VCaP (cell line): ENCODE data around the gene CLIC5.

Source experiments
- H3K27ac ChIP-seq: fragments of 450-650 bp; 2 replicates; pipeline ENCODE4 v1.5.1; 2017
- TF ChIP-seq, protein P1 (sequence below): fragments of 450-650 bp; conservative IDR thresholded peaks from 2 replicates; pipeline ENCODE4 v1.5.1; 2017; ENCODE audit warnings: mild to moderate bottlenecking, moderate library complexity

CLIC5 gene

DNA sequence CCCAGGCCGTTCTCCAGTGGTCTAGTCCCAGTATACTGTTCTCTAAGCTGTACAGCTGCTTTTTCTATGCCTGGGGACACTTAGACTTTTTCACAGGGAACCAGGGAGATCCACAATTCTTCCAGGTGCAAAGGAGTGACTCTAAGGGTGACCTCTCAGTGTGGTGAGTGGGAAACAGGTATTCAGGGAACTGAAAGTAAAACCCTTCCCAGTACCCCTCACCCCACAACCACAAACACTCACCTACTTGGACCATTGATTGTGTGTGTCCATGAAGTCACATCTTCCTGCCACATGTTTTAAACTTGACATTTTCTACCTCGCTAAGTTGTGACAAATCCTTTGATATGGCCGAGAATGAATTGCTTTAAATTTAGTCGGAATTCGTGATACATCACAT lies 183.6 kb downstream of the CLIC5 start:
- TF ChIP-seq, protein P1, sequence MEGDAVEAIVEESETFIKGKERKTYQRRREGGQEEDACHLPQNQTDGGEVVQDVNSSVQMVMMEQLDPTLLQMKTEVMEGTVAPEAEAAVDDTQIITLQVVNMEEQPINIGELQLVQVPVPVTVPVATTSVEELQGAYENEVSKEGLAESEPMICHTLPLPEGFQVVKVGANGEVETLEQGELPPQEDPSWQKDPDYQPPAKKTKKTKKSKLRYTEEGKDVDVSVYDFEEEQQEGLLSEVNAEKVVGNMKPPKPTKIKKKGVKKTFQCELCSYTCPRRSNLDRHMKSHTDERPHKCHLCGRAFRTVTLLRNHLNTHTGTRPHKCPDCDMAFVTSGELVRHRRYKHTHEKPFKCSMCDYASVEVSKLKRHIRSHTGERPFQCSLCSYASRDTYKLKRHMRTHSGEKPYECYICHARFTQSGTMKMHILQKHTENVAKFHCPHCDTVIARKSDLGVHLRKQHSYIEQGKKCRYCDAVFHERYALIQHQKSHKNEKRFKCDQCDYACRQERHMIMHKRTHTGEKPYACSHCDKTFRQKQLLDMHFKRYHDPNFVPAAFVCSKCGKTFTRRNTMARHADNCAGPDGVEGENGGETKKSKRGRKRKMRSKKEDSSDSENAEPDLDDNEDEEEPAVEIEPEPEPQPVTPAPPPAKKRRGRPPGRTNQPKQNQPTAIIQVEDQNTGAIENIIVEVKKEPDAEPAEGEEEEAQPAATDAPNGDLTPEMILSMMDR, result no peak
- no peak overlapping the region for H3K27ac ChIP-seq
